ENCODE results near the gene GTF3C5. TPM values are rescaled to one million over a fixed set of nuclear protein-coding genes. Genes with fewer than 3 reads are reported as not detected.

Gene GTF3C5
- total and polyA plus RNA-seq, 2 experiments from 2014 or later, result 52.5 to 66.0 TPM

GRCh38 chr9:133054194-133054890, 23.5 kb downstream of the GTF3C5 start:
- 95% methylated on average over 24 of the region's 24 CpGs for WGBS (ENCODE audit: low lambda C conversion rate, missing lambda C conversion rate)
- Histone ChIP-seq H3K27ac (no peak overlapping the region), H2AFZ (no peak overlapping the region), H3K4me3 (no peak overlapping the region), H3K36me3 (replicated peaks; ENCODE audit: insufficient read depth, low read depth) (no peaks in the 10 kb centered on the region), H4K20me1 (ENCODE audit: insufficient read depth, poor library complexity, severe bottlenecking) (no peaks in the 10 kb centered on the region), H3K79me2 (no peaks in the 10 kb centered on the region), H3K9me3 (ENCODE audit: low read depth) (no peaks in the 10 kb centered on the region), H3K27me3 (no peaks in the 10 kb centered on the region), H3K4me2 (no peak overlapping the region), H3K4me1 (ENCODE audit: insufficient read depth) (no peaks in the 10 kb centered on the region), H3K9me2 (replicated peaks; ENCODE audit: insufficient read depth) (no peaks in the 10 kb centered on the region)
- no peak for DNase-seq (ENCODE audit: low spot score)
- TF ChIP-seq EZH2phosphoT487 (IDR thresholded peaks at IDR 0.05; ENCODE audit: low read depth, severe bottlenecking, unreplicated experiment), result no peak
- TF ChIP-seq EZH2 (IDR thresholded peaks at IDR 0.05; ENCODE audit: borderline replicate concordance), result no peak
- TF ChIP-seq, protein P1, sequence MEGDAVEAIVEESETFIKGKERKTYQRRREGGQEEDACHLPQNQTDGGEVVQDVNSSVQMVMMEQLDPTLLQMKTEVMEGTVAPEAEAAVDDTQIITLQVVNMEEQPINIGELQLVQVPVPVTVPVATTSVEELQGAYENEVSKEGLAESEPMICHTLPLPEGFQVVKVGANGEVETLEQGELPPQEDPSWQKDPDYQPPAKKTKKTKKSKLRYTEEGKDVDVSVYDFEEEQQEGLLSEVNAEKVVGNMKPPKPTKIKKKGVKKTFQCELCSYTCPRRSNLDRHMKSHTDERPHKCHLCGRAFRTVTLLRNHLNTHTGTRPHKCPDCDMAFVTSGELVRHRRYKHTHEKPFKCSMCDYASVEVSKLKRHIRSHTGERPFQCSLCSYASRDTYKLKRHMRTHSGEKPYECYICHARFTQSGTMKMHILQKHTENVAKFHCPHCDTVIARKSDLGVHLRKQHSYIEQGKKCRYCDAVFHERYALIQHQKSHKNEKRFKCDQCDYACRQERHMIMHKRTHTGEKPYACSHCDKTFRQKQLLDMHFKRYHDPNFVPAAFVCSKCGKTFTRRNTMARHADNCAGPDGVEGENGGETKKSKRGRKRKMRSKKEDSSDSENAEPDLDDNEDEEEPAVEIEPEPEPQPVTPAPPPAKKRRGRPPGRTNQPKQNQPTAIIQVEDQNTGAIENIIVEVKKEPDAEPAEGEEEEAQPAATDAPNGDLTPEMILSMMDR (IDR thresholded peaks at IDR 0.05; ENCODE audit: poor library complexity), result no peak

DNA sequence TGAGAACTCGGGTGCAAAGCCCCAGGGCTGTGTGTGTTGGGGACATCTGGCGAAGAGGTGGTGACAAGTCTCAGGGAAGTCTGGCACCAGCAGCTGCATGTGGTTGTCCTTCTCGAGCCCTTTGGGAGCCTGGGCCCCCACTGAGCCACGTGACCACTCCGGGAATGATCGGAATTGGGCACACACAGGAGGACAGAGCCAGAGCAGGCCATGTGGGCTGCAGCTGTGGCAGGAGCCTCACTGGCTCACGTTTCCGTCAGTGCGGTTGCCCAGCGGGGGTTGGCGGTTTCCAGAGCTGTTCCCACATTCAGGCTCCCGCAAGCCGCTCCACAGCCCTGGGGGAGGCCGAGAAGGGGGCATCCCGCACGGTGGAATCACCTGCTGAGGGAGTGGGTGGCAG, 24.2 kb downstream of the GTF3C5 start:
- Histone ChIP-seq H3K79me2 (no peaks in the 10 kb centered on the region), H2AFZ (no peak overlapping the region), H3K4me2 (no peak overlapping the region), H3K27ac (no peak overlapping the region), H3K4me3 (no peak overlapping the region), H3K9me3 (ENCODE audit: low read depth) (no peaks in the 10 kb centered on the region), H3K36me3 (replicated peaks; ENCODE audit: insufficient read depth, low read depth) (no peaks in the 10 kb centered on the region), H3K4me1 (ENCODE audit: insufficient read depth) (no peaks in the 10 kb centered on the region), H3K27me3 (no peaks in the 10 kb centered on the region), H3K9me2 (replicated peaks; ENCODE audit: insufficient read depth) (no peaks in the 10 kb centered on the region), H4K20me1 (ENCODE audit: insufficient read depth, poor library complexity, severe bottlenecking) (no peaks in the 10 kb centered on the region)
- DNase-seq (ENCODE audit: low spot score), result no peak
- WGBS (ENCODE audit: low lambda C conversion rate, missing lambda C conversion rate), result 84% methylated on average over 15 of the region's 16 CpGs
- TF ChIP-seq EZH2phosphoT487 (IDR thresholded peaks at IDR 0.05; ENCODE audit: low read depth, severe bottlenecking, unreplicated experiment) (no peak), EZH2 (IDR thresholded peaks at IDR 0.05; ENCODE audit: borderline replicate concordance) (no peak)
- TF ChIP-seq, protein P1 (IDR thresholded peaks at IDR 0.05; ENCODE audit: poor library complexity), result no peak

- Histone ChIP-seq H3K27me3 (no peaks in the 10 kb centered on the region), H3K4me2 (no peak overlapping the region), H3K79me2 (no peaks in the 10 kb centered on the region), H4K20me1 (ENCODE audit: insufficient read depth, poor library complexity, severe bottlenecking) (no peaks in the 10 kb centered on the region), H3K4me1 (ENCODE audit: insufficient read depth) (peaks cover under 1% of the 10 kb centered on the region), H3K4me3 (no peak overlapping the region), H3K36me3 (replicated peaks; ENCODE audit: insufficient read depth, low read depth) (no peaks in the 10 kb centered on the region), H3K9me3 (ENCODE audit: low read depth) (no peaks in the 10 kb centered on the region), H3K27ac (no peak overlapping the region), H2AFZ (no peak overlapping the region), H3K9me2 (replicated peaks; ENCODE audit: insufficient read depth) (no peaks in the 10 kb centered on the region)
- 98% methylated on average over 17 of the region's 17 CpGs for WGBS (ENCODE audit: low lambda C conversion rate, missing lambda C conversion rate)
- no peak for DNase-seq (ENCODE audit: low spot score)
- TF ChIP-seq, protein P1 (IDR thresholded peaks at IDR 0.05; ENCODE audit: poor library complexity), result no peak
- TF ChIP-seq EZH2phosphoT487 (IDR thresholded peaks at IDR 0.05; ENCODE audit: low read depth, severe bottlenecking, unreplicated experiment), result no peak
- no peak for TF ChIP-seq EZH2 (IDR thresholded peaks at IDR 0.05; ENCODE audit: borderline replicate concordance)
Measured at GRCh38 chr9:133055788-133056420, 25.1 kb downstream of the GTF3C5 start.

Measured in hepatocyte (in vitro differentiated cells).